ENCODE data around the gene AFAP1.

AFAP1 gene

DNA sequence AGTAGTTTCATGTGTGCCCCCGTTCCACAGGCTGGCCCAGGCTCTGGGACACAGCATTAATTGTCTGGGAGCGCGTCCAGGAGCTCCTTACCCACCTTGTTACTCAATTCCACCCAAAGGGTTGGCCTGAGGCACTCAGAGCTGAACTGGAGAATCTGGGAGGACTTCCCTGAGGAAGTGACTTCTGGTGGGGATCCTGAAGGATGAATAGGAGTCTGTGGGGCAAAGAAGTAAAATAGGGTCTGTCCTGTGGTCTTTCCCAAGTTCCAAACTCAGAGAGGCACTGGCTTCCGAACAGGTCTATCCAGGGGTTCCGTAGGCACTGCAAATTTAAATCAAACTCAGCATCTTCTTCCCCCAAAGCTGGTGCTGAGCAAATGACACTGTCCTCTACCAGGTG is 204.3 kb downstream of the AFAP1 start:
- no peak overlapping the region for H3K27ac ChIP-seq
- H3K27me3 ChIP-seq (ENCODE audit: control insufficient read depth, insufficient read depth, low read length), result no peaks in the 10 kb centered on the region
- TF ChIP-seq, protein P1, sequence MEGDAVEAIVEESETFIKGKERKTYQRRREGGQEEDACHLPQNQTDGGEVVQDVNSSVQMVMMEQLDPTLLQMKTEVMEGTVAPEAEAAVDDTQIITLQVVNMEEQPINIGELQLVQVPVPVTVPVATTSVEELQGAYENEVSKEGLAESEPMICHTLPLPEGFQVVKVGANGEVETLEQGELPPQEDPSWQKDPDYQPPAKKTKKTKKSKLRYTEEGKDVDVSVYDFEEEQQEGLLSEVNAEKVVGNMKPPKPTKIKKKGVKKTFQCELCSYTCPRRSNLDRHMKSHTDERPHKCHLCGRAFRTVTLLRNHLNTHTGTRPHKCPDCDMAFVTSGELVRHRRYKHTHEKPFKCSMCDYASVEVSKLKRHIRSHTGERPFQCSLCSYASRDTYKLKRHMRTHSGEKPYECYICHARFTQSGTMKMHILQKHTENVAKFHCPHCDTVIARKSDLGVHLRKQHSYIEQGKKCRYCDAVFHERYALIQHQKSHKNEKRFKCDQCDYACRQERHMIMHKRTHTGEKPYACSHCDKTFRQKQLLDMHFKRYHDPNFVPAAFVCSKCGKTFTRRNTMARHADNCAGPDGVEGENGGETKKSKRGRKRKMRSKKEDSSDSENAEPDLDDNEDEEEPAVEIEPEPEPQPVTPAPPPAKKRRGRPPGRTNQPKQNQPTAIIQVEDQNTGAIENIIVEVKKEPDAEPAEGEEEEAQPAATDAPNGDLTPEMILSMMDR (IDR thresholded peaks at IDR 0.05), result no peak

DNA sequence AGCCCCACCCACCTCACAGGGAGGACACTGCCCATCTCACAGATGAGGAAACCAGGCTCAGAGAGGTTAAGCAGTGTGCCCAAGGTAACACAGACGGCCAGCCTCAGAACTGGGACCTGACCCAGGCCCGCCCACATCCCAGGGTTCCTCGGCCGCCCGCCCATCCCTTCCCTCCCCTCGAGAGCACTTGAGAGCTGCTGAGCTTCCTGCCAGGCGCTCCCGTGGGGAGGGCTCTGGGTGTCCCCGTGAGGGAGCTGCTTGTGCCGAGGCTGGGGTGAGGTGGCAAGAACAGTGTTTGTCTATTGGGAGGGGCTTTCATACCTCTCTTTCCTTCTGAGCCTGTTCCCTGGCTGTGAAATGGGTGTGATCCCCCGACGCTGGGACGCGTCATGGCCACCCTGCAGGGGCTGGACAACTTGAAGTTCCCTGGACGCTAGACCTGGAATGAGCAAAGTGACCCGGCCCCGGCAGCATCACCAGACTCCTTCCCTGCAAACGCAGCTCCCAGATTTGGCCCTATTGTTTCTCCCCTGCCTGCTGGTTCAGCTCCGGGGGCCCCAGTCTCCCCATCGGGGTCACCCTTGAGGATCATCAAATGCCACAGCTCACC is 204.9 kb downstream of the AFAP1 start:
- H2AFZ ChIP-seq, result no peak overlapping the region
- H3K9ac ChIP-seq, result no peak overlapping the region
- no peak overlapping the region for H3K4me2 ChIP-seq (ENCODE audit: low read length)
- H3K27ac ChIP-seq, result no peak overlapping the region
- H3K79me2 ChIP-seq, result no peaks in the 10 kb centered on the region
- H3K9me3 ChIP-seq (ENCODE audit: control insufficient read depth, low read length), result no peaks in the 10 kb centered on the region
- no peak overlapping the region for H3K4me3 ChIP-seq (ENCODE audit: low read depth, low read length)
- no peaks in the 10 kb centered on the region for H3K27me3 ChIP-seq (ENCODE audit: control insufficient read depth, insufficient read depth, low read length)
- H3K36me3 ChIP-seq (ENCODE audit: control insufficient read depth, insufficient read depth, low read length), result no peaks in the 10 kb centered on the region
- no peaks in the 10 kb centered on the region for H3K4me1 ChIP-seq
- TF ChIP-seq, protein P1 (IDR thresholded peaks at IDR 0.05), result no peak

More for the DNA sequence above, 204.3 kb downstream of the AFAP1 start:
- H3K4me2 ChIP-seq (ENCODE audit: low read length), result no peak overlapping the region
- no peaks in the 10 kb centered on the region for H3K4me1 ChIP-seq
- H3K9me3 ChIP-seq (ENCODE audit: control insufficient read depth, low read length), result no peaks in the 10 kb centered on the region
- H3K79me2 ChIP-seq, result no peaks in the 10 kb centered on the region
- no peak overlapping the region for H3K4me3 ChIP-seq (ENCODE audit: low read depth, low read length)
- H3K9ac ChIP-seq, result no peak overlapping the region
- no peak overlapping the region for H2AFZ ChIP-seq
- no peaks in the 10 kb centered on the region for H3K36me3 ChIP-seq (ENCODE audit: control insufficient read depth, insufficient read depth, low read length)

DNA sequence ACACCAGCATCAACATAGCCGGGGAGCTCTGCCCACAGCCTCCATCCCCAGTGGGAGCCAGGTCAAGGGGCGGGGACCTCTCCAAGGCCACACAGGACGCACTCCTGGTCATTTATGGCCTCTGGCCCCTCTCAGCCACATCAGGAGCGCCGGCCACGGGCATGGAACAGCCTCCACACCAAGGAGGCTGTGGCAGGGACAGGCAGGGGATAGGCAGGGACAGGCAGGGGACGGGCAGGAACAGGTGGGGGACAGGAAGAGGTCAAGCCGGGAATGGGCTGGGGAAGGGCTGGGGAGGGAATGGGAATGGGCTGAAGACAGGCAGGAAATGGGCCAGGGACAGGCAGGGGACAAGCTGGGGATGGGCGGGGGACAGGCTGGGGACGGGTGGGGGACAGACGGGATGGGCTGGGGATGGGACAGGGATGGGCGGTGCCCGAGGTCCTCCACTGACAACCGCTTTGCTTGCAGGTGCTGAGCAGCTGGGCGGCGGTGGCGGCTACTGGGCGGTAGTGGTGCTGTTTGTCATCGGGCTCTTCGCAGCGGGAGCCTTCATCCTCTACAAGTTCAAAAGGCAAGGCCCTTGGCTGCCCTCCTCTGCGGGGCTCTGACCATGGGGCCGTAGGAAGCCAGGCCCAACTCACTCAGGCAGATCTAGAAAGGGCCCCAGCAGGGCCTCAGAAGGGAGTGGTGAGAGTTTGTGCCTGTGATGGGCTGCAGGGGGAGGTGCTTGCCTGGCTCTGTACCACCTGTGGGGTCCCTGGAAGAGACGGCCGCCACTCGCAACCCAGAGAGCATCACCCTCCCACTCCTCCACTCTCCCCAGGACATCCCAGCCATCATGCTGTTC is 205.6 kb downstream of the AFAP1 start:
- H3K27ac ChIP-seq, result no peak overlapping the region
- H2AFZ ChIP-seq, result no peak overlapping the region
- TF ChIP-seq, protein P1 (IDR thresholded peaks at IDR 0.05), result no peak

DNA sequence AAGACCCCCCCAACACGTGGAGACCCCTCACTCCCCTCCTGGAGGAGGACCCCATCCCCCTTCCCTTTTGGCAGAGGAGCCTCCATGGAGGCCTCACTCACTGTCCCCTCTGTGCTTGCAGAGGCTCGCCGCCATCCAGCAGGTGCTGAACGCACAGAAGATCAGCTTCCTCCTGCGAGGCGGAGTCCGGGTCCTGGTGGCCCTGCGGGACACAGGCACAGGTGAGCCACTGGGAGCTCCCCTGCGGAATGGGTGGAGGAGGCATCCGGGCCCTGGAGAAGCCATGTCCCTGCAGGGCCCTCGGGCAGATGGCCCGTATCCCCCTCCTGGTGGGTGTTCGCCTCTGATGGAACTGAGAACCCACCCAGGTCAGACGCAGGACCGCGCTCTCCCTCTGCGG is 206.5 kb downstream of the AFAP1 start:
- Histone ChIP-seq H3K79me2 (no peaks in the 10 kb centered on the region), H3K4me1 (no peaks in the 10 kb centered on the region), H3K4me3 (ENCODE audit: low read depth, low read length) (no peak overlapping the region), H3K9ac (no peak overlapping the region), H3K4me2 (ENCODE audit: low read length) (no peak overlapping the region), H3K27me3 (ENCODE audit: control insufficient read depth, insufficient read depth, low read length) (no peaks in the 10 kb centered on the region), H3K36me3 (ENCODE audit: control insufficient read depth, insufficient read depth, low read length) (no peaks in the 10 kb centered on the region), H3K9me3 (ENCODE audit: control insufficient read depth, low read length) (no peaks in the 10 kb centered on the region), H3K27ac (no peak overlapping the region), H2AFZ (no peak overlapping the region)
- TF ChIP-seq, protein P1 (IDR thresholded peaks at IDR 0.05), result no peak

More for the DNA sequence above, 205.6 kb downstream of the AFAP1 start:
- no peaks in the 10 kb centered on the region for H3K27me3 ChIP-seq (ENCODE audit: control insufficient read depth, insufficient read depth, low read length)
- H3K4me1 ChIP-seq, result no peaks in the 10 kb centered on the region
- H3K79me2 ChIP-seq, result no peaks in the 10 kb centered on the region
- no peaks in the 10 kb centered on the region for H3K36me3 ChIP-seq (ENCODE audit: control insufficient read depth, insufficient read depth, low read length)
- no peak overlapping the region for H3K4me3 ChIP-seq (ENCODE audit: low read depth, low read length)
- H3K4me2 ChIP-seq (ENCODE audit: low read length), result no peak overlapping the region
- H3K9me3 ChIP-seq (ENCODE audit: control insufficient read depth, low read length), result no peaks in the 10 kb centered on the region
- H3K9ac ChIP-seq, result no peak overlapping the region
